Adrenal gland (tissue), 12 donors: Measurements from ENCODE around the gene TRAF2. TPM values are rescaled to one million over a fixed set of nuclear protein-coding genes. Genes with fewer than 3 reads are reported as not detected.
"Not testable (repeated sequence)": the region's sequence is repeated elsewhere in the genome, so short reads cannot be mapped to it uniquely, and the experiment has no call there.

ENCODE experiments used
- DNase-seq, 7 donors: peaks; one replicate each; pipeline ENCODE4 v3.0.0-alpha.2; 2019 to 2020
- H3K27ac ChIP-seq, 5 donors: fragments of 200-600 bp; sonication (generic) in 4 of 5; 1 replicate in 3 of 5; 2 replicates in 2 of 5; pipeline versions ENCODE4 v1.5.1 to v1.8.0; 2016 to 2020; ENCODE audit warnings: mild to moderate bottlenecking in 1 of 5
- H3K27me3 ChIP-seq: fragments of 200-600 bp; 2 replicates; pipeline ENCODE4 v1.8.0; 2021
- H3K36me3 ChIP-seq, 2 donors: fragments of 200-600 bp; replicated peaks in 1 of 2; 1 replicate in 1 of 2; 2 replicates in 1 of 2; pipeline versions ENCODE4 v1.5.1 to v1.8.0; 2018 to 2022
- H3K4me1 ChIP-seq, 2 donors: fragments of 200-600 bp; replicated peaks in 1 of 2; 1 replicate in 1 of 2; 2 replicates in 1 of 2; pipeline versions ENCODE4 v1.5.1 to v1.8.0; 2018 to 2021
- H3K4me3 ChIP-seq, 4 donors: fragments of 200-600 bp; sonication (generic) in 3 of 4; one replicate each; pipeline ENCODE4 v1.5.1; 2016 to 2018
- H3K9me3 ChIP-seq, 3 donors: fragments of 200-600 bp; sonication (generic) in 1 of 3; replicated peaks in 1 of 3; 1 replicate in 2 of 3; 2 replicates in 1 of 3; pipeline versions ENCODE4 v1.5.1 to v1.8.0; 2016 to 2021
- POLR2A ChIP-seq, 2 donors: fragments of 450-650 bp; IDR thresholded peaks; one replicate each; pipeline ENCODE4 v1.6.1; 2017; ENCODE audit warnings: antibody characterized with exemption in 2 of 2, mild to moderate bottlenecking in 2 of 2, moderate library complexity in 1 of 2
- WGBS, 4 donors: extraction: QIAGEN DNeasy Blood & Tissue Kit in 2 of 4; methylation state at CpG; one replicate each; pipeline versions ENCODE4 v1.1.5 to v1.1.7; 2013 to 2017; 5-methylcytosine and 5-hydroxymethylcytosine counted together
- intact Hi-C, 2 donors: fragments of 100-400 bp; cut with DNase I; formaldehyde crosslinking; loops; one replicate each; pipeline versions ENCODE4 v1.14.1 to v1.15.0; 2022 to 2023
- polyA plus RNA-seq, 3 donors: library from polyadenylated mRNA; stranded (reverse); fragments of 200-250 nt in 2 of 3; fragments of 350-450 nt in 1 of 3; fragmentation: Illumina TruSeq in 1 of 3; extraction: RNeasy Lipid Tissue Mini Kit (QIAGEN cat#74804) in 1 of 3; gene quantifications; one replicate each; pipeline ENCODE4 v1.2.3, GENCODE V29; 2013 to 2014
- total RNA-seq, 9 donors: library from RNA; depleted of rRNA in 4 of 9; stranded (reverse); fragments of >200 nt in 4 of 9; fragments of 120-200 nt in 1 of 9; fragmentation: NEBNext Ultra II Directional in 1 of 9; extraction: Animal tissue kit (Norgen Biotek cat#: 25700) in 1 of 9; gene quantifications; one replicate each; pipeline versions ENCODE4 v1.1.0 to v1.2.4, GENCODE V29; 2013 to 2023
- TF ChIP-seq, protein P1 (sequence below), 6 experiments: fragments of 450-650 bp in 4 of 6; fragments of 200-600 bp in 2 of 6; sonication (generic) in 1 of 6; IDR thresholded peaks; 1 replicate in 5 of 6; 2 replicates in 1 of 6; pipeline versions ENCODE4 v1.5.1 to v1.8.0; 2016 to 2021; ENCODE audit warnings: antibody characterized with exemption in 6 of 6, mild to moderate bottlenecking in 2 of 6, moderate library complexity in 1 of 6
- donor health status: healthy with polysubstance abuse.
- donor health status: Bipolar disorder and iron deficiency.
- donor health status: DM: yes; HTN: yes; CAD: no.
- donor health status: DM: no; HTN: no; CAD: no.
- donor health status: DM: no; HTN: no; CAD: no.
- donor health status: DM: yes; HTN: yes; CAD: no.

Gene TRAF2
- total and polyA plus RNA-seq, 12 donors = 3.4 to 24.7 (median 10.6) TPM

- Histone ChIP-seq H3K4me3 (peak overlapping the region in 1 of 4 donors; percentile 55), H3K27ac (peak overlapping the region in 1 of 5 donors; percentile 81), H3K4me1 (peaks cover 17 to 35% of the 10 kb centered on the region in 2 donors)
- intact Hi-C loops = loop anchor here (10.0 kb wide), 2 partner anchors 49 to 101 kb away; partner anchors contain the start of genes C8G (in 1 of the 2), CCDC183 (in 1 of the 2), FBXW5 (in 1 of the 2) and TMEM141 (in 1 of the 2)
- WGBS, 4 donors = 29 to 39% (median 36%) methylated on average over 12 to 99 of the region's 99 CpGs; no CpG with 5 or more reads in 1 of the 4 donors
- peak in 3 of 7 donors; percentile 40 to 61 (median 44) for DNase-seq
- H3K36me3 ChIP-seq, H3K9me3 ChIP-seq, H3K27me3 ChIP-seq: not testable (repeated sequence)
- TF ChIP-seq, protein P1, sequence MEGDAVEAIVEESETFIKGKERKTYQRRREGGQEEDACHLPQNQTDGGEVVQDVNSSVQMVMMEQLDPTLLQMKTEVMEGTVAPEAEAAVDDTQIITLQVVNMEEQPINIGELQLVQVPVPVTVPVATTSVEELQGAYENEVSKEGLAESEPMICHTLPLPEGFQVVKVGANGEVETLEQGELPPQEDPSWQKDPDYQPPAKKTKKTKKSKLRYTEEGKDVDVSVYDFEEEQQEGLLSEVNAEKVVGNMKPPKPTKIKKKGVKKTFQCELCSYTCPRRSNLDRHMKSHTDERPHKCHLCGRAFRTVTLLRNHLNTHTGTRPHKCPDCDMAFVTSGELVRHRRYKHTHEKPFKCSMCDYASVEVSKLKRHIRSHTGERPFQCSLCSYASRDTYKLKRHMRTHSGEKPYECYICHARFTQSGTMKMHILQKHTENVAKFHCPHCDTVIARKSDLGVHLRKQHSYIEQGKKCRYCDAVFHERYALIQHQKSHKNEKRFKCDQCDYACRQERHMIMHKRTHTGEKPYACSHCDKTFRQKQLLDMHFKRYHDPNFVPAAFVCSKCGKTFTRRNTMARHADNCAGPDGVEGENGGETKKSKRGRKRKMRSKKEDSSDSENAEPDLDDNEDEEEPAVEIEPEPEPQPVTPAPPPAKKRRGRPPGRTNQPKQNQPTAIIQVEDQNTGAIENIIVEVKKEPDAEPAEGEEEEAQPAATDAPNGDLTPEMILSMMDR (IDR thresholded peaks at IDR 0.05) = peak; percentile 34 to 64 (median 52)
These were observed 42.2 kb upstream of the TRAF2 start for GRCh38 chr9:136843801-136844740.

GRCh38 chr9:136844761-136845464 is 41.4 kb upstream of the TRAF2 start:
- Histone ChIP-seq H3K27me3 (no peaks in the 10 kb centered on the region), H3K4me1 (peaks cover 20 to 38% of the 10 kb centered on the region in 2 donors), H3K9me3 (no peaks in the 10 kb centered on the region), H3K36me3 (peaks cover 0 to under 1% of the 10 kb centered on the region in 2 donors), H3K4me3 (no peak overlapping the region), H3K27ac (no peak overlapping the region)
- peak in 1 of 7 donors; percentile 18 for DNase-seq
- TF ChIP-seq, protein P1 (IDR thresholded peaks at IDR 0.05) = no peak
- no peak for TF ChIP-seq POLR2A (IDR thresholded peaks at IDR 0.05)
- intact Hi-C loops = loop anchor here (10.0 kb wide), 2 partner anchors 50 to 100 kb away; partner anchors contain the start of genes C8G (in 1 of the 2), CCDC183 (in 1 of the 2), FBXW5 (in 1 of the 2) and TMEM141 (in 1 of the 2)
- 48 to 64% (median 56%) methylated on average over 21 to 88 of the region's 88 CpGs for WGBS, 4 donors

- H3K4me3 ChIP-seq = no peak overlapping the region
- H3K9me3 ChIP-seq = no peaks in the 10 kb centered on the region
- intact Hi-C loops = loop anchor here (10.0 kb wide), 2 partner anchors 51 to 99 kb away; partner anchors contain the start of genes C8G (in 1 of the 2), CCDC183 (in 1 of the 2), FBXW5 (in 1 of the 2) and TMEM141 (in 1 of the 2)
- TF ChIP-seq, protein P1 (IDR thresholded peaks at IDR 0.05) = no peak
- no peak for TF ChIP-seq POLR2A (IDR thresholded peaks at IDR 0.05)
- H3K27me3 ChIP-seq = no peaks in the 10 kb centered on the region
- no peak for DNase-seq
- no peak overlapping the region for H3K27ac ChIP-seq
- 43 to 57% (median 54%) methylated on average over 39 to 102 of the region's 102 CpGs; no CpG with 5 or more reads in 1 of the 4 donors for WGBS, 4 donors
- H3K36me3 ChIP-seq = peaks cover 0 to 2% of the 10 kb centered on the region in 2 donors
- peaks cover 26 to 45% of the 10 kb centered on the region in 2 donors for H3K4me1 ChIP-seq
These were observed 40.7 kb upstream of the TRAF2 start for GRCh38 chr9:136845465-136846260.
